DOHH2 (cell line): ENCODE data around the gene FTHL17.

Experiments
- H3F3A ChIP-seq: fragments of 200-600 bp; sonication (generic), shearing (Covaris generic); 2 replicates; pipeline ENCODE4 v1.6.0; 2016; ENCODE audit warnings: antibody characterized with exemption, mild to moderate bottlenecking; ENCODE audit not compliant: control insufficient read depth, insufficient read depth
- H3K27ac ChIP-seq: fragments of 200-600 bp; sonication (generic); 2 replicates; pipeline ENCODE4 v1.5.1; 2014; ENCODE audit warnings: low read depth, mild to moderate bottlenecking, low read length, moderate library complexity
- H3K27me3 ChIP-seq: fragments of 200-600 bp; sonication (generic); 2 replicates; pipeline ENCODE4 v1.6.1; 2014; ENCODE audit warnings: mild to moderate bottlenecking, low read length, mixed read lengths; ENCODE audit not compliant: control insufficient read depth
- H3K36me3 ChIP-seq: fragments of 200-600 bp; sonication (generic); 2 replicates; pipeline ENCODE4 v1.6.1; 2014; ENCODE audit warnings: mild to moderate bottlenecking, low read length, moderate library complexity, mixed read lengths; ENCODE audit not compliant: control insufficient read depth
- H3K4me1 ChIP-seq: fragments of 200-600 bp; sonication (generic); 2 replicates; pipeline ENCODE4 v1.6.1; 2014; ENCODE audit warnings: mild to moderate bottlenecking, low read length, mixed read lengths; ENCODE audit not compliant: control insufficient read depth
- H3K4me2 ChIP-seq: fragments of 200-600 bp; sonication (generic); 2 replicates; pipeline ENCODE4 v1.6.0; 2014; ENCODE audit warnings: mild to moderate bottlenecking, low read length, moderate library complexity
- H3K4me3 ChIP-seq: fragments of 200-600 bp; sonication (generic); 2 replicates; pipeline ENCODE4 v1.5.1; 2014; ENCODE audit warnings: mild to moderate bottlenecking, low read length, mixed read lengths
- H3K79me2 ChIP-seq: fragments of 200-600 bp; sonication (generic); 2 replicates; pipeline ENCODE4 v1.6.1; 2014; ENCODE audit warnings: mild to moderate bottlenecking, low read length, mixed read lengths; ENCODE audit not compliant: control insufficient read depth
- H3K9me2 ChIP-seq: fragments of 200-600 bp; sonication (generic); replicated peaks from 2 replicates; pipeline ENCODE4 v1.6.1; 2014; ENCODE audit warnings: mild to moderate bottlenecking, low read length, mixed read lengths; ENCODE audit not compliant: control insufficient read depth
- H3K9me3 ChIP-seq: fragments of 200-600 bp; sonication (generic); 2 replicates; pipeline ENCODE4 v1.6.1; 2014; ENCODE audit warnings: antibody characterized with exemption, low read length, mixed read lengths; ENCODE audit not compliant: control insufficient read depth, insufficient read depth
- H4K20me1 ChIP-seq: fragments of 200-600 bp; sonication (generic); 2 replicates; pipeline ENCODE4 v1.6.0; 2014; ENCODE audit warnings: low read depth, mild to moderate bottlenecking, antibody characterized with exemption, low read length, moderate library complexity; ENCODE audit not compliant: control insufficient read depth, insufficient read depth
- CTCF ChIP-seq: fragments of 200-600 bp; sonication (generic); IDR thresholded peaks from one replicate; pipeline ENCODE4 v1.5.1; 2014; ENCODE audit warnings: antibody characterized with exemption, mild to moderate bottlenecking, low read depth, low read length; ENCODE audit not compliant: poor library complexity, severe bottlenecking
- EZH2phosphoT487 ChIP-seq: fragments of 200-600 bp; sonication (generic); IDR thresholded peaks from 2 replicates; pipeline ENCODE4 v1.6.1; 2017; ENCODE audit warnings: borderline replicate concordance, mild to moderate bottlenecking, antibody characterized with exemption, low read length, moderate library complexity, mixed read lengths

FTHL17 gene

GRCh38 chrX:31112226-31112999 is 40.6 kb upstream of the FTHL17 start:
- Histone ChIP-seq H3K27me3 (no peaks in the 10 kb centered on the region), H3K79me2 (no peaks in the 10 kb centered on the region), H3K27ac (no peak overlapping the region), H3K4me1 (no peaks in the 10 kb centered on the region), H3K36me3 (no peaks in the 10 kb centered on the region), H3F3A (no peaks in the 10 kb centered on the region), H3K9me3 (no peaks in the 10 kb centered on the region), H3K4me2 (no peak overlapping the region), H3K9me2 (no peaks in the 10 kb centered on the region), H3K4me3 (no peak overlapping the region), H4K20me1 (no peaks in the 10 kb centered on the region)
- TF ChIP-seq CTCF (no peak), EZH2phosphoT487 (no peak)

- no peaks in the 10 kb centered on the region for H3F3A ChIP-seq
- H3K4me1 ChIP-seq, result no peaks in the 10 kb centered on the region
- no peak for TF ChIP-seq CTCF
- no peaks in the 10 kb centered on the region for H3K36me3 ChIP-seq
- H3K9me2 ChIP-seq, result no peaks in the 10 kb centered on the region
- no peaks in the 10 kb centered on the region for H3K27me3 ChIP-seq
- H3K9me3 ChIP-seq, result no peaks in the 10 kb centered on the region
- H3K4me2 ChIP-seq, result no peak overlapping the region
- H3K4me3 ChIP-seq, result no peak overlapping the region
- H3K27ac ChIP-seq, result no peak overlapping the region
- no peaks in the 10 kb centered on the region for H4K20me1 ChIP-seq
- no peaks in the 10 kb centered on the region for H3K79me2 ChIP-seq
Measured at GRCh38 chrX:31110657-31111056, 38.8 kb upstream of the FTHL17 start.

- Histone ChIP-seq H3K27me3 (no peaks in the 10 kb centered on the region), H3K9me3 (no peaks in the 10 kb centered on the region), H3K4me2 (no peak overlapping the region), H4K20me1 (no peaks in the 10 kb centered on the region), H3K27ac (no peak overlapping the region), H3K4me1 (no peaks in the 10 kb centered on the region), H3K36me3 (no peaks in the 10 kb centered on the region), H3K79me2 (no peaks in the 10 kb centered on the region), H3K4me3 (no peak overlapping the region), H3F3A (no peaks in the 10 kb centered on the region), H3K9me2 (no peaks in the 10 kb centered on the region)
- TF ChIP-seq EZH2phosphoT487, result no peak
- no peak for TF ChIP-seq CTCF
Measured at GRCh38 chrX:31099536-31100090, 27.8 kb upstream of the FTHL17 start.
